Measurements from ENCODE around the gene PDE4B.

DNA sequence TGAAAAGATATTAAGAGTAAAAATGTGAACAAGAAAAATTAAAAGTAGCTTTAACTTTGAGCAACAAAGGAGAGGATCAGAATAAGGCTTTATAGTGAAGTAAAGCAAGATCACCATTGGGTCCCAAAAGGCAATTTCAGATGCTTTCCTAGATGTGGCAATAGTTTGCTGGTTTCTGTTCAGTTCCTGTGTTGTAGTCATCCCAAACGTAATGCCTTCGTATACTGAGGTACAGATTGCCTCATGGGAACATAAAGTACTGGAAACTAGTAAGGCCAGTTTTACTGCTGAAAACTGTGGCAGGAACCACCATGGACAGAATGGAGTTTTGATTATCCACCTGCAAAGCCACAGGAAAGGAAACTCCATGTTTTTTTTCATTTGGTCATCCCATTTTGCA lies 457.8 kb downstream of the PDE4B start:
- TF ChIP-seq POLR2A (IDR thresholded peaks at IDR 0.05; ENCODE audit: low read length) (no peak), GATA1 (IDR thresholded peaks at IDR 0.05; ENCODE audit: low read depth, low read length) (no peak)

Data from erythroblast (primary cell).